ENCODE measurements around the gene NAB2.

The NAB2 gene

DNA sequence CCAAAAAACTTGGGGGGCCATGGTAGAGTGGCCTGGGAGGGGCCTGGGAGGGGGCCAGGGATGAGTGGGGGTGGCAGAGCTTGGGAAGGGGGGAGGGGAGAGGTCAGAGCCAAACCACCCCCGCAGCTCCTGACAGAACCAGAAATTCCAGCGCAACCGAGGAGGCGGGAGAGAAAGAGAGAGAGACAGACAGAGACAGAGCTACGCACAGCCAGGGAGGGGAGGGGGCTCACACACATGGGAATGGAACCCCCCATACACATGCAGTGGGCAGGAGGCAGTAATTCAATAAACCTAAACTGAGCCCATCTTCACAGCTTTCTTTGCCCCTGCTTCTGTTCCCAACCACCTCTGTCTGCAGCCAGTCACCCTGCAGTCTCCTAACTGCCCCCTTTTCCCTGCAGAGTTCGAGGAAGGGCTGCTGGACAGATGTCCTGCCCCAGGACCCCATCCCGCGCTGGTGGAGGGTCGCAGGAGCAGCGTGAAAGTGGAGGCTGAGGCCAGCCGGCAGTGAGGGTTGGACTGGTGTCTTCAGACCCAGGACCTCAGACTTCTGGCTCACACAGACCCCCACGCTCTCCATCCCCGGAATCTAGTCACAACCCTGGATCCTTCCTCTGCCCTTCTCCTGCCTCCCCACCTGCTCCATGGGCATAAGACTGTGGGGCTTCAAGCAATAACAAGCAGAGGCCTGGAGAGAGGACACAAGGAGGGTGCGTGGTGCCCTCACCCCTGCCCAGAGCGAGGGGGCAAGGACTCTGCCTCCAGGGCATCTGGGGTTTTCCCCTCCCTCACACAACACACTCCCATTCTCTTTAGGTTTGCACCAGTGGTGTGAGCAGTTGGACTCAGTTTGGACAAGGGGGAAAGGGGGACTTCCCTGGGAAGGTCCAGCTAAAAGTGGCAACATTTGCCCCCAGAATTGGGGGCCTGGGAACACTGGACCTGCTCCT is 5.6 kb downstream of the NAB2 start:
- no peak for DNase-seq (ENCODE audit: low read depth)

DNA sequence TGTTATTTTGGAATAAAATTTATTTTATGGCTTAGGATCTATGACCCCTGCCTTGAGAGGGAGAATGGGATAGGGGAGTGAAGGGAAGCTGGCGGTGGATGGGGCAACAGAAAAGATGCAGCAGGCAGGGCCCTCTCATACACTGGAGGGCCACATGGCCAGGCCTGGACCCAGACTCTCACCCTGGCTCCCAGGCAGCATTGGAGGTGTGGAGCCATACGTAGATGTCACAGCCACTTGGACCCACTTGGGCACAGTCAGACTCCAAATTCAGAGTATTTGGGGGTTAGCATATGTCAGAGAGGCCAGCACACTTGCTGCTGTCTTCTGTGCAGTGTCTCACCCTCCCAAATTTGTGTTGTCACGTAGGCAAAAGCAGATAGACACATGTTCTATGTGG is 6.5 kb downstream of the NAB2 start:
- no peak for DNase-seq (ENCODE audit: low read depth)

DNA sequence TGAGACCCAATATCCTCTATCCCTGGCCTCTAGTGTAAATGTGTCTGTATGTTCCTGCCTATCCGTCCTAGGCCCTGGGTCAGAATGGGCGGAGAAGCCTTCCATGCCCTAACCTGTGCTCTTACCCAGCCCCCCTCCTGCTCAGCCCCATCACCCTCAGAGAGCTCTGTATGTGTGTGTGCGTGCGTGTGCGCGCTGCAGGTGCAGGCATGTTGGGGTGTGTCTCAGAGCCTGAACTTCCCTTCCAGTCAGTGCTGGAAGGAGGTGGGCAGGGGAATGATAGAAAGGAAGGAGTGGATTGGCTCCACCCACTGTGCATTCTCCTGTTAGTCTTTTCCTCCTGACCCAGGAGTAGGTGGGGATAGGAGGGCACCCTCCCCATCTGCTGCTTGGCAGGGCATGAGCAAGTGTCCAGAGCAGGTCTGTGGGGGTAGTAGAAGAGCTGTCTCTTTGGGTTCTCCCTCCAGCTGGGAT is 7.2 kb downstream of the NAB2 start:
- DNase-seq (ENCODE audit: low read depth), result peak; percentile 15

DNA sequence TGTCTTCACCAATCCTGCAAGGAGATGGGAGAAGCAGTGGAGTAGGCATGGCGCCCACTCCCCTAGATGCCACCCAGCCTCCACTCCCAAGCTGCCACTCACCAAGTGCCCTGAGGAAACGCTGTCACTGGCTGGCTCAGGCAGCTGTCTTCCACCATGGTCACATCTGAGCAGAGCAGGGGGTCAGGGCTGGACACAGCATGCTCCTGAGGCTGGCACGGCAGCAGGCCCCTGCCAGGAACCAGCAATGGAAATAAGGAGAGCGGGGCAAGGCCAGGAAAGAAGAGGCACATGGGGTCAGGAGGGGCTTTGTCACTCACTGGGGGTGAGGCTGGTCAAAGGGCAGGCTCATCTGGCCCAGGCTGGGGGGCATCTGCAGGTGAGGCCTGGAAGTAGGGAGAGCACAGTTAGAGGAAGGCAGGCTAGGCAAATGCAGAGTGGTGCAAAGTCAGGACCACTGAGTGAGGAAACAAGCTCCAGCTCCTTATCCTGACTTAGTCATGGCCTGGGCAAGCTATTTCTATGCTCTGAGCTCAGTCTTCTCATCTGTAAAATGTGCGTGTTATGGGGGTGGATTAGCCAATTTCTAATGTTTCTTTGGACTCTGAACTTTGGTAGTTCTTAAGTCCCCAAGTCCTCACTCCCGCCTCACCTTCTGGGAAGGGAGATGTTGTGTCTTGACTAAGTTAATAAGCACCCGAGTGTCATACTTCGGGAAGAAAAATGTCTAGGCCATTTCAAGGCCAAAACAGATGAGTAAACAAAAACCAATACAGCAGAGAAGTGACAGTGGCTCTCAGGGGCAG is 8.0 kb downstream of the NAB2 start:
- no peak for DNase-seq (ENCODE audit: low read depth)

DNA sequence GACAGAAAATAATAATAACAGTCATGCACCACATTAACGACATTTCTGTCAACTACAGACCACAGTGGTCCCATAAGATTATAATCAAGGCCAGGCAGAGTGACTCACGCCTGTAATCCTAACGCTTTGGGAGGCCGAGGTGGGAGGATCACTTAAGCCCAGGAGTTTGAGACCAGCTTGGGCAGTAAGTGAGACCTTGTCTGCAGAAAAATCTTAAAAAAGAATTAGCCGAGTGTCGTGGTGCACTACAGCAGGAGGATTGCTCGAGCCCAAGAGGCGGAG is 8.6 kb downstream of the NAB2 start:
- no peak for DNase-seq (ENCODE audit: low read depth)

DNA sequence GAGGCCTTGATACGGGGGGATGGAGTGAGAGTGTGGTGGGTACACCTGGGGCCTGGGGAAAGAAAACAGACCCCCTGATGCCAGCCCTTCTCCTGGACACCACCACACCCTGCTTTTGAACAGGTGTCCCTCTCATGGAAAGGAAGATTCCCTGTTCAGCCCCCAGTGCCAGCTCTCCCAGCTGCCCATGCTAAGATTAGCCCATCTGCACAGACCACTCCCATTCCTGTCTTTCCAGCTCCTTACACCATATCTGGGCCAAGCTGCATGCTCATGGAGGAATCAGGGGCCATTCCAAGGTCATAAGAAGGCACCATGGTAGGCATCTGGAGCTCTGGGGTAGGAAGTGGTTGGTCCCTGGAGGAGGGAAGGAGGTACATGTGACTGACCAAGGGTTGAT is 9.6 kb downstream of the NAB2 start:
- no peak for DNase-seq (ENCODE audit: low read depth)

DNA sequence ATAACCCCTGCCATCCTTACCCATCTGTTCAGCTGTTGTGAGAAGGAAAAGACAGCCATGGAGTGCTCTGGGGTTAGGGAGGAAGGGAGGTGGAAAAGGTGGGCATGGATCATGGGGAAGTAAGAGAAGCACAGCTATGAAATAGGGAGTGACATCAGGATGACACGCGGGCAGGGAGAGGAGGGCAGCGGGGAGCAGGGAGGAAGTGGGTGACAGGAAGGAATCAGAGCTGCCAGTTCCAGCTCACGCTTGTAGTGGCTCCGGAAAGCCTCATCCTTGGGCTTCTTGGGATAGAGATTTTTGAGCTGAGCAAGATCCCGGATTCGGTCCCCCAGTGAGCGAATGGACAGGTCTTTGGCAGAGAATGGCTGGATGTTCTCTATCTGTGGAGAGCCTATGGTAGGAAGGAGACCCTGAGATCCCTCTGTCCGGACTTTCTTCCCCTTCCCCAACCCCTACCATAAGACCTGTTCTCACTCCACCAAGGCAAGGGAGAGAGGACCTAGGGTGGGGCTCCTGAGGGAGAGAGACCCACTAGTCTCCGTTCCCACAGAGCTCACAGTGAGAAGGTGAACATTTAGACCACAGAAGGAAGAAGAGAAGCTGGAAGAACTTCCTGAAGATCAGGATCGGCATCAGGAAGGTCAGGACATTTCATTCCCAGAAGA is 10.3 kb downstream of the NAB2 start:
- peak; percentile 43 for DNase-seq (ENCODE audit: low read depth)

DNA sequence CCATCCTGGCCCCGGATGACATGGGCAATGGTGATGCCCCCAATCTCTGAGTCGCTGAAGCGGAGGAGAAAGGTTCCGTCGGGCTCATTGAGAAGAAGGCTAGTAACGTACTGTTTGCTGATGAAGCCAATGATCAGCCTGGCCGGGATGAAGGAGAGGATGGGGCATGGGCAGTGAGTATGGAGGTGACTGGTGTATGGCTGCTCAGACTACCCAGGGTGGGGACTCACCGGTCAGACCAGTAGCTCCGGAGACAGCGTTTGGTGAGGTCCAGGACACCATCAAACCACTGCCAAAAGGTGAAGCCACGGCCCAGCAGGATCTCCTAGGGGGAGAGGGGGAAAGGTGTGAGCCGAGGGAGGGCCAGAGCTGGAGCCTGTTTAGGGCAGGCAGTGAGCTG is 10.9 kb downstream of the NAB2 start:
- no peak for DNase-seq (ENCODE audit: low read depth)

DNA sequence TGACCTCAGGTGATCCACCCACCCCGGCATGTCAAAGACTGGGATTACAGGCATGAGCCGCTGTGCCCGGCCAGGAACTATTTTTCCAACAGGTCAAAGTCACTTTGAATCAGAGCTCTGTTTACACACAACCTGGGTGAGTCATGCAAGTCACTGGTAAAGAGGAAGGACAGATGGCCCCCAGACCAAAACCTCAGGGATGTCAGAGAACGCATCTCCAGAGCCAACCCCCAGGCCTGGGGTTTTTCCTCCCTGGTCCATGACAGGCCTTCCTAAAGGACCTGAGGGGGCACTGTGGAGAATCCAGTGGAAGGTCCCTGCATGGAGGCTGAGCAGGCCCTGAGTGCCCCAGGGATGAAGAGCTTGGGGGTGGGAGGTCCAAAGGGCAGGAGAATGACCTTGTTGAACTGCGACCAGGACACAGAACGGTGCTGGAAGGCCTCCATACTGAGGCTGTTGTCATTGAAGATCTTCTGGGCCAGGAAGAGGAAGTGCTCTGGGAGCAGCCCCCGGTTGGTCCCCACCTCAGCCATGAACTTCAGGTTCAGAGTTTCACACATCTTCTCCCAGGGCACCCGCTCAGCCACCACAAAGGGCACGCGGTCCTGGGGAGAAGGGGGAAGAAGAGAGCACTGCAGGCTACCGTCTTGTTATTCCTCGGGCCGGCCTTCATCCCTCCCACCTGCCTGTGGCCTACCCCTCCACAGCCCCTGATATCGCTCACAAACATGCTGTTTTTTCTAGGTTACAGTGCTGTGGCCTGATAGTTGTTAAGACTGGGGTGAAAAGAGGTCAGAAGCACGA is 13.2 kb downstream of the NAB2 start:
- DNase-seq (ENCODE audit: low read depth), result peak; percentile 60

DNA sequence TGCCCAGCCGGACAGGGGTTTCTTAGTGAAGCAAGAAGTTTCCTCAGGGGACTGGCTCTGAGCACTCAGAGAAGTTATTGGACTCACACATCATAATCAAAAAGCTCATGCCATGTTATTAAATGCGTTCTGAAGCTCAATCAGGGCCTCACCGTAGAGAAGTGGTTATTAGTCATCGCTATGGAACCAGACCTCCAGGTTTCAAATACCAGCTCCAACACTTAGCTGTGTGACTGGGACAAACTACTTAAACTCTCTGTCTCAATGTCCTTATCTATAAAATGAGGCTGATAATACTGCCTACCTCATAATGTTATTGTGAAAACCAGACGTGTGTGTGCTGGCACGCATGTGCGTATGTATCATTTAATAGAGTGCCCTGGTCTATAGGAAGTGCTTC is 14.9 kb downstream of the NAB2 start:
- DNase-seq (ENCODE audit: low read depth), result no peak

DNA sequence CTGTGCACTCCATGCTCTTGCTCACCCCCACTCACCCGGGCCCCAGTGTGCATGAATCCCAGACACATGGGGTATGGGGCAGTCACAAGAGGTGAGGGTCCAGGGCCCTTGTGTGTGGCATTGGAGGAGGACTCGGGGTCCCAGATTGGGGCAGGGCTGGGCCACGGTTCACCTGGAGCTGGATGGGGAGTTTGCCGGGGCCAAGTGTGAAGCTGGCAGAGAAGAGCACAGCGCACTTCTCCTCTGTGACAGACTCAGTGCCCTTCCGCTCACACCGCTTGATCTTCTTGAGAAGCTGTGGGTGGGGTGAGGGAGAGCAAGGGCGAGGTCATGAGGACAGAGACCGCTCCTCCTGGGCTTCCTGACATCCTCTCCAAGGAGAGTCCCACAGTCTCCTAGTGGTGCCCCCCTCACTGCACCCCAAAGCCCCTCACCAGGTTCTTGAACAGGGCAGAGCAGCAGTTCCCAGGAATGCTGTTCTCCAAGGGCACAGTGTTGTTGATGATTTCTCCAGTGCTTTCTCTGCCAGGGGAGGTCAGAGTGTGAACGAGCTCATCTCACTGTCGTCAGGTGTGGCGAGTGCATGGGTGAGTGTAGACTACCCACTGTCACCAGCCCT is 15.5 kb downstream of the NAB2 start:
- no peak for DNase-seq (ENCODE audit: low read depth)

DNA sequence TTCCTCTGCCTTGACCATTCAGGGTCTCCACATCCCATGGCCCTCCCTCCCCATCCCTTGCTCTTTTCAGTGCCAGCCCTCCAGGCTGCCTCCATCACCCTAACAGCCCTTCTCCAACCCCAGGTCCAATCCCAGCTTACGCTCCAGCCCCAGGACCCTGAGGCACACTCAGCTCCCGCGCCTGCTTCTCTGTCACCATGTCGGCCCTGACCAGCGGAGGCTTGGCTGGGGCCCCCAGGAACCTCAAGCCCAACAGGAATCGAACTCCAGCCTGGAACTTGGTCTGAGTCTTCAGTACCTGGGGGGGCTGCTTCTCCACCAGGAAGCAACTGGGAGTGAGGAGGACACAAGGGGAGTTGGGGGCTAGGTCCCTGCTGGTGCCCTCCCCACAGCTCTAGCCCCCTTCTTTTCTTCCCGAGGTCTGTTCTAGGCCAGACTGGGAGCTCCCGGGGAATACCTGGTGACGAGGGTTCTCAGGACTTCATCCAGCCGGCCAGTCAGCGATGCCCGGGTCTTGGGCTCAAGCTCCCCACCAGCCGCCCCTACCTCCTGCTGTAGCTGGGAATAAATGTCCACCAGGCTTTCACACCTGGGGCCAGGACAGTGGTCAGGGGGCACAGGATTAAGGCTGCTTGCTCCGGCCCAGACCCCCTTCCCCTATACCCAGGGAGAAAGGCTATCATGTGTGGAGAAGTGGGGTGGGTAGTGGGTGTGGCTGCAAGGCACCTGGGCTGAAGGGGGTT is 16.3 kb downstream of the NAB2 start:
- no peak for DNase-seq (ENCODE audit: low read depth)

DNA sequence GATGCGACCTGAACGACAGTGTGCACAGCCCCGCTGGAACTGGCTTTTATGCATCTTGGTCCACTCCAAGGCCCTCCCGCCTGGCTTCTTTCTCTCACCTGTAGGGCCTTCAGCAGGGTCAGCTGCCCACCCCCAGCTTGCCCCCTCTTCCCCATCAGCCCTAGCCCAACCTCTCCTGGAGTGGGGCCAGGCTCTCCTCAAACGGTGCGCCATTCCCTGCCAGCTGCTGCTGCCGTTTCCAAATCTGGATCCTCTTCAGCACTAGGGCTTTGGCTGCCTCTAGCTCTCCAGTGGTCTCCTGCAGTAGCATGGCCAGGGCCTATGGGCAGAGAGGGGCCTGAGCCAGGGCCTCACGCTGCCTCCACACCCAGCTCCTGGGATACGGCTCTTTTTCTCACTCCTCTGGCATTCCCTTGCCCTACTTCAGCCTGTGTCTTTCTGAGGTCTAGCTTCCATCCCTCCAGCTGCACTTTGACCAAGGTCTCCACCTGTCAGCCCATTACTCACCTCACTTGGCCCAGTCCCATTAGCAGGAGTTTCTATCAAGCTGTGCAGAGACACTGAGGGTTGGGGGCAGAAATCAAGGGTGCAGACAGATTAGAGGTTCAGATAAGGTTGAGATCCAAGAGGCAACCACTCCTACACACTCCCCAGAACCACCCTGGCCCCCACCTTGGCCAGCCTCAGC is 17.3 kb downstream of the NAB2 start:
- DNase-seq (ENCODE audit: low read depth), result no peak

DNA sequence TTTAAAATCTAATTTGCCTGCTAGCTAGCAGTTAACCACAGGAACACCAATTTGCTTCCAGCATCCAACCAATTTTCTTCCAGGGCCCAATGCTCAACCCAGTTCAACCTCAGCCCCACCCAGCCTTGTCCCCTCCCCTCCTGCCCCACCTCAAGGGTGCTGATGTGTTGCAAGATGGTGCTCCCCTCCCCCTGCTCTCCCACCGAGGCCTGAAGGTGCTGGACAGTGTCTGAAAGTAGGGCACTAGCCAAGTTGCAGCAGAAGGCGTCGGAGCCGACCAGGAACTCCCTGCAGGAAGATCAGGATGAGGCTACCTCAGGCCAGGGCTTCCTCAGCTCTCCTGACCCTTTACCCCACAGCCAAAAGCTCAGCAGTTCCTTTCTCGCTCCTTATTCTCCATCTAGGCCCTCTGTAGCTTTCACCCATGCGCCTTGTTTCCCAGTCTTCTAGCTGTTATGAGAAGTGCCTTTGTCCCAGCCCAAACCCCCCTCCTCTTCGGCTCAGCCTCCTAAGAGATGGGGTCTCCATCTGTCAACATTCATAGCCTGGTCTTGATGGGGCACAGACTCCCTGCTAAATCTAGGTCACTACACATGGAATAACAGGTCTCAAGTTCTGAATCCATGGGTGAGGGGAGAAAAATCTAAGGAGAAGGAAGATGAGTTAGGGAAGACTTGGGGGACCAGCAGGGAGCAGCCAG is 18.7 kb downstream of the NAB2 start:
- no peak for DNase-seq (ENCODE audit: low read depth)

DNA sequence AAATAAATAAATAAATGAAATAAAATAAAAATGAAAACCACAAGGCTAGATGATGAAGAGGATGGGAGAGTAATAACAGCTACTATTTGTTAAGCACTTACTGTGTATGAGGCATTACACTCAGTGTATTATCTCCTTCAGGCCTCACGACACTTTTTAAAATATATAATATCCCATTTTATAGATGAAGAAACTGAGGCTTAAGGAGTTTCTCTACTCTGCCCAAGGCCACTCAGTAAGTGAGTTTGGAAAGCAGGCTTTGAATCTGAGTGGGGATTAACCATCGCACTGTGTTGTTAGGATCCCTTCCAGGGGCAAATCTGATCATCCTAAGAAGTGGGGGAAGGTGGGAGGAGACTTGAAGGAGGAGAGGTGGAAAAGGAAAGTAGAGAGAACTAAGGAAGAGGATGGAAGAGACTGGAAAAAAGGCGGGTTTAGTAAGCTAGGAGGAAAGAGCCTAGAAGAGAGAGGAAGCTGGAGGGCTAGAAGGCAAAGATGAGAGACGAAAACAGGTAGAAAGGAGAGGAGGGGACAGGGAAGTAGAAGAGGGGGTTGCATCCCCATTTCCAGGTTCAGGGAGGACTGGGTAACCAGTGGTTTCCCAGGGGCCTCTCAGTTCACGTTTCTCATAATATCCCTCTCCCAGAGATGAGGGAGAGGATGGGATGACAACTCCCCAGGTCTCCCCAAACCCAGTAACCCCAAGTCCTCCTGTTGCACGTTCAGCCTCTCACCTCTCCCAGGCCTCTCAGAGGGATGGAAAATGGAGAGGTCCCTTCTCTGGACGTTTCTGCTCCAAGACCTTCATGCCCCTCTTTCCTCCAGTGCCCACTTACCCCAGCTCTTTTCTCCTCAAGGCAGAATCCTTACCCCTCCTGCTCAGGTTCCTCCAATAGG is 20.5 kb downstream of the NAB2 start:
- no peak for DNase-seq (ENCODE audit: low read depth)

DNA sequence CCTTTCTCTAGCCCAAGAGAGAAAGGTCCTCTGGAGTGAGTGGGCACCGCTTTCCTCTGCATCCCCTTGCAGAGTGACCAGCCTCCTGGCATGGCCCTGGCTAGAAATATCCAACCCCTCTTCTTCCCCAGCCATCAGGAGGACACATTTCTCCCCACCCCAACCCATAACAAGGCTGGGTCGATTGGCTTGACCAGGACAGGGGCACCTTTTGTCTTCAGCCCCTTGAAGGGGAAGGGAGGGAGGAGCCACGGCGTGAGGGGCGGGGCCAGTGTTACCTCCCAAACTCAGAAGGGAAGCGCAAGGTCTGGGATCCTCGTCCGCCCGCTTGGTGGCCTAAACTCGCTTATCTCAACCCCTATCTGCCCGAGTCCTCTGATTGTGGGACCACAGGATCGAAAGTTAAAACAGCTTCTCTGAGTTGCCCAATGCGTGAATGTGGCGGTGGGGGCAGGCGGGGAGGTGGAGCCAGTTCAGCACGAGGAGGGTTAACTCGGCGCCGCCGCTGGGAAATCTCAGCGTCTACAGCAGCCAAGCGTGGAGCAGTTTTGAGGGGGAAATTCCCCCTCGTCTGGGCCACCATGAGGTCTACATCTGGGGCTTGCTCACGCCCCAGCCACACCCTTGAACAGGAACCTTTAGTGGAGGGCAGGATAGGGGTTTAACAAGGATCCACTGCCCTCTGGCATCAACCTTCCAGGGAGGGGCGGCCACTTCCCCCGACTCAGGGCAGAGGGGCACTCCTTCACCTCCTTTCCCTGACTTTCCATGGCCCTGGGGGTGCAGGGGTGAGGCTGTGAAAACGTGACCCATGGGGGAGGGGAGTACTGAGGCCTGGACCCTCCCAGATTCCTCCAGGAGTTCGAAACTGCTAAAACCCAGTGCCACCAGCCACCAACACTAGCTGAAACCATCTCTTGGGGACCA is 21.5 kb downstream of the NAB2 start:
- DNase-seq (ENCODE audit: low read depth), result peak; percentile 71

DNA sequence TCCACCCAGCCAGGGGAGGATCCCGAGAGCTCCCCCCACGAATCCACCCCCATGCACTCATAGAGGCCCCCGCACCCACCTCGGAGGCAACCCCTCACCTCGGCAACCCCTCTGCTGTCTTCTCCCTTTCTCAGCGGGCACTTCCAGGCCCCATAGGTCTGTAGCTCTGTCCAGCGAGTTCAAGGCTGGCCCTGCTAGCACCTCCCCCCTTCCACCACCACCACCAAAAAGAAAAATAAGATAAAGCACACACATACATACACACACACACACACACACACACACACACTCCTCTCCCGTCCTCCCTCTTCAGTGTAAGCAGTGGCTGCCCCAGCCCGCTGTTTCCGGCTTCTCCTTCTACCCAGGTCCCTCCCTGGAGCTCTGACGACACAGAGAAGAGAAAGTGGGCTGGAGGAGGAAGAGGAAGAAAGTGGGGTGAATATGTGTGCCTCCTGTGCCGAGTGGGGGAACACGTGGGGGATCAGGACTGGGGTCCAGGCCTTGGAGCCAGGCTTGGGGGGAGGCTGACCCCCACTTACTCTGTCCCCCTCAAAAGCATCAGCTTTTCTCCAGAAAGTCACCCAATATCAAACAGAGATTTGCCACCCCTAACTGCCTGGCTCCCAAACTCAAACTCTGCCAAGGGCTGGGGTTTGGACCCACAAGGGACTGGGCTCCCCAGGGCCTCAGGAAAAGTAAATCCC is 22.3 kb downstream of the NAB2 start, which contains the start of gene STAT6:
TSS of gene STAT6 (minus strand) at position 332 of the 704 bp plus-strand sequence. CDS start 3,084 bp downstream, outside the sequence.
- peak; percentile 89 for DNase-seq (ENCODE audit: low read depth)

All from ELR (cell line).